HepG2 (cell line): Measurements from ENCODE around the gene ST3GAL5. TPM values are rescaled to one million over a fixed set of nuclear protein-coding genes. Genes with fewer than 3 reads are reported as not detected.

Source experiments
- BCL3 ChIP-seq: sonication (generic); formaldehyde crosslinking; IDR thresholded peaks from 2 replicates; pipeline ENCODE4 v1.5.1; 2020; ENCODE audit warnings: mild to moderate bottlenecking, missing genetic modification reagents, moderate library complexity
- ELF3 ChIP-seq: IDR thresholded peaks from 2 replicates; pipeline ENCODE4 v1.6.1; 2016; ENCODE audit warnings: missing genetic modification reagents, missing compliant biosample characterization
- FOXK1 ChIP-seq: sonication (generic); formaldehyde crosslinking; IDR thresholded peaks from 2 replicates; pipeline ENCODE4 v1.4.0; 2020; ENCODE audit warnings: low read depth, missing genetic modification reagents, borderline replicate concordance
- HOXA7 ChIP-seq: sonication (generic); formaldehyde crosslinking; IDR thresholded peaks from 2 replicates; pipeline ENCODE4 v1.8.1; 2022; ENCODE audit warnings: mild to moderate bottlenecking, missing genetic modification reagents, moderate library complexity
- MAZ ChIP-seq, 2 experiments: sonication (generic) in 1 of 2; formaldehyde crosslinking in 1 of 2; IDR thresholded peaks; 2 replicates each; pipeline versions ENCODE4 v1.5.0 to v1.6.1; 2012 to 2020; ENCODE audit warnings: low read depth in 2 of 2, mild to moderate bottlenecking in 2 of 2, borderline replicate concordance in 1 of 2, improper control_type of control experiment in 1 of 2, low read length in 1 of 2, missing genetic modification reagents in 1 of 2, moderate library complexity in 1 of 2
- PRDM10 ChIP-seq: sonication (generic); formaldehyde crosslinking; IDR thresholded peaks from 2 replicates; pipeline ENCODE4 v1.4.0; 2020; ENCODE audit warnings: low read depth, missing genetic modification reagents
- SAP130 ChIP-seq: IDR thresholded peaks from 2 replicates; pipeline ENCODE4 v1.6.1; 2016; ENCODE audit warnings: low read depth
- ZFP41 ChIP-seq: sonication (generic); formaldehyde crosslinking; IDR thresholded peaks from 2 replicates; pipeline ENCODE4 v1.4.0; 2020; ENCODE audit warnings: mild to moderate bottlenecking, missing genetic modification reagents, borderline replicate concordance
- ZFX ChIP-seq: sonication (generic); formaldehyde crosslinking; IDR thresholded peaks from 2 replicates; pipeline ENCODE4 v1.4.0; 2020; ENCODE audit warnings: mild to moderate bottlenecking, low read depth, missing genetic modification reagents, moderate library complexity
- ZGPAT ChIP-seq: IDR thresholded peaks from 2 replicates; pipeline ENCODE4 v1.6.1; 2016; ENCODE audit warnings: mild to moderate bottlenecking
- ZKSCAN1 ChIP-seq: fragments of 150-350 bp; IDR thresholded peaks from 2 replicates; pipeline ENCODE4 v1.6.1; 2014; ENCODE audit warnings: low read length
- ZNF160 ChIP-seq: sonication (generic); formaldehyde crosslinking; IDR thresholded peaks from 2 replicates; pipeline ENCODE4 v1.8.0; 2022; ENCODE audit warnings: mild to moderate bottlenecking, inconsistent platforms, missing genetic modification reagents
- ZNF350 ChIP-seq: sonication (generic); formaldehyde crosslinking; IDR thresholded peaks from 2 replicates; pipeline ENCODE4 v1.4.0; 2020; ENCODE audit warnings: mild to moderate bottlenecking, low read depth, missing genetic modification reagents, borderline replicate concordance
- ZNF737 ChIP-seq: sonication (generic); formaldehyde crosslinking; IDR thresholded peaks from 2 replicates; pipeline ENCODE4 v1.5.0; 2020; ENCODE audit warnings: missing genetic modification reagents, mild to moderate bottlenecking, borderline replicate concordance
- polyA plus RNA-seq, 8 experiments: library from polyadenylated mRNA; depleted of rRNA in 3 of 8; stranded (reverse) in 7 of 8; unstranded in 1 of 8; fragments of >200 nt; fragmentation: Illumina TruSeq in 4 of 8; extraction: Trizol in 4 of 8; gene quantifications; 2 replicates each; pipeline versions ENCODE4 v1.2.1 to v1.2.3, GENCODE V29; 2011 to 2016; ENCODE audit warnings: low read depth in 4 of 8, missing spikeins in 1 of 8, mixed read lengths in 1 of 8; ENCODE audit not compliant: insufficient read depth in 1 of 8
- total RNA-seq, 5 experiments: library from RNA; depleted of rRNA; stranded (reverse); fragments of >200 nt; fragmentation: Illumina TruSeq; extraction: Trizol; gene quantifications; 2 replicates each; pipeline ENCODE4 v1.2.3, GENCODE V29; 2016; ENCODE audit warnings: low read depth in 1 of 5
- TF ChIP-seq, protein P1 (sequence below): sonication (generic); formaldehyde crosslinking; IDR thresholded peaks from 2 replicates; pipeline ENCODE4 v1.9.0; 2022; ENCODE audit warnings: low read depth, missing genetic modification reagents

Gene ST3GAL5
- total and polyA plus RNA-seq, 2 of the 13 experiments (the other 11 are each of a cell fraction or from before 2014, with no cell fraction given): 1.3 to 2.0 TPM

GRCh38 chr2:85888684-85889626, at the start of gene ST3GAL5 (continued):
- TF ChIP-seq BCL3: 0 out of 2 replicates have a peak, but pooled peaks have one; percentile 38
- TF ChIP-seq ZFX: 0 out of 2 replicates have a peak, but pooled peaks have one; percentile 41
- TF ChIP-seq ZNF350 (CRISPR knock-in tag): peak; percentile 50; the same call in 1 of the 2 replicates
- TF ChIP-seq HOXA7 (CRISPR knock-in tag): no peak
- TF ChIP-seq ZKSCAN1: peak; percentile 15; the same call in 1 of the 2 replicates
- 0 out of 2 replicates have a peak, but pooled peaks have one; percentile 36 for TF ChIP-seq ELF3 (CRISPR knock-in tag)
- TF ChIP-seq, protein P1, sequence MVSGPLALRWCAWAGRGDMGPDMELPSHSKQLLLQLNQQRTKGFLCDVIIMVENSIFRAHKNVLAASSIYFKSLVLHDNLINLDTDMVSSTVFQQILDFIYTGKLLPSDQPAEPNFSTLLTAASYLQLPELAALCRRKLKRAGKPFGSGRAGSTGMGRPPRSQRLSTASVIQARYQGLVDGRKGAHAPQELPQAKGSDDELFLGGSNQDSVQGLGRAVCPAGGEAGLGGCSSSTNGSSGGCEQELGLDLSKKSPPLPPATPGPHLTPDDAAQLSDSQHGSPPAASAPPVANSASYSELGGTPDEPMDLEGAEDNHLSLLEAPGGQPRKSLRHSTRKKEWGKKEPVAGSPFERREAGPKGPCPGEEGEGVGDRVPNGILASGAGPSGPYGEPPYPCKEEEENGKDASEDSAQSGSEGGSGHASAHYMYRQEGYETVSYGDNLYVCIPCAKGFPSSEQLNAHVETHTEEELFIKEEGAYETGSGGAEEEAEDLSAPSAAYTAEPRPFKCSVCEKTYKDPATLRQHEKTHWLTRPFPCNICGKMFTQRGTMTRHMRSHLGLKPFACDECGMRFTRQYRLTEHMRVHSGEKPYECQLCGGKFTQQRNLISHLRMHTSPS (CRISPR knock-in tag): peak; percentile 56; the same call in 1 of the 2 replicates
- peak; percentile 81 for TF ChIP-seq SAP130 (CRISPR knock-in tag)
- TF ChIP-seq MAZ (IDR thresholded peaks at IDR 0.05; ENCODE audit: borderline replicate concordance, low read depth, low read length): peak; percentile 91
- peak; percentile 98 for TF ChIP-seq MAZ (CRISPR knock-in tag; IDR thresholded peaks at IDR 0.05; ENCODE audit: low read depth)
- peak; percentile 63; the same call in 1 of the 2 replicates for TF ChIP-seq ZGPAT (CRISPR knock-in tag)
- 0 out of 2 replicates have a peak, but pooled peaks have one; percentile 22 for TF ChIP-seq PRDM10 (CRISPR knock-in tag)
- 0 out of 2 replicates have a peak, but pooled peaks have one; percentile 57 for TF ChIP-seq FOXK1 (CRISPR knock-in tag)
- no peak for TF ChIP-seq ZNF160 (CRISPR knock-in tag)
- TF ChIP-seq ZNF737 (CRISPR knock-in tag): no peak
- no peak for TF ChIP-seq ZFP41 (CRISPR knock-in tag)
